ENCODE results near the gene AUTS2.

Gene AUTS2

DNA sequence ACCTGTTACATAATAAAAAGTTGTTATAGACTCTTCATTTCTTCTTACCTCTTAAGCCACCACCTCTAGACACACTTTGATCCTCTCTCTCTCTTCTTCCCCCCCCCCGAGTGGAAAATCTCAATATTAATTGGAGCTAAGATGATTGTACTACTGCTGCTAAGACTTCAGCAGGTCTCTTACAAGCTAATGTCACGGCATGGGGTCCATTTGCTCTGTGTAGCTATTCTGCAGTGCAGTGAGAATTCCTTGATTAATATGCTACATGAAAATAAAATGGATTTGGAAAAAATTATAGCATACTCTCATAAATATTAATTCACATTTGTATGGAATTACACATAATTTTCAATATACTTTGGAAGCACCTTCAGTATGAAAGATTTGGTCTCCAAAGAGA, 297.2 kb downstream of the AUTS2 start:
- DNase-seq (ENCODE audit: low read depth in 1 of 2, low spot score in 1 of 2), result no peak
- no peak overlapping the region for H3K27ac ChIP-seq (replicated peaks)
- no peak overlapping the region for H3K4me3 ChIP-seq (replicated peaks; ENCODE audit: insufficient read depth, low read length)
- H3K27me3 ChIP-seq (ENCODE audit: insufficient read depth, poor library complexity, severe bottlenecking), result no peaks in the 10 kb centered on the region
- no peak for TF ChIP-seq GABPA (IDR thresholded peaks at IDR 0.05; ENCODE audit: low read depth)
- TF ChIP-seq, protein P1, sequence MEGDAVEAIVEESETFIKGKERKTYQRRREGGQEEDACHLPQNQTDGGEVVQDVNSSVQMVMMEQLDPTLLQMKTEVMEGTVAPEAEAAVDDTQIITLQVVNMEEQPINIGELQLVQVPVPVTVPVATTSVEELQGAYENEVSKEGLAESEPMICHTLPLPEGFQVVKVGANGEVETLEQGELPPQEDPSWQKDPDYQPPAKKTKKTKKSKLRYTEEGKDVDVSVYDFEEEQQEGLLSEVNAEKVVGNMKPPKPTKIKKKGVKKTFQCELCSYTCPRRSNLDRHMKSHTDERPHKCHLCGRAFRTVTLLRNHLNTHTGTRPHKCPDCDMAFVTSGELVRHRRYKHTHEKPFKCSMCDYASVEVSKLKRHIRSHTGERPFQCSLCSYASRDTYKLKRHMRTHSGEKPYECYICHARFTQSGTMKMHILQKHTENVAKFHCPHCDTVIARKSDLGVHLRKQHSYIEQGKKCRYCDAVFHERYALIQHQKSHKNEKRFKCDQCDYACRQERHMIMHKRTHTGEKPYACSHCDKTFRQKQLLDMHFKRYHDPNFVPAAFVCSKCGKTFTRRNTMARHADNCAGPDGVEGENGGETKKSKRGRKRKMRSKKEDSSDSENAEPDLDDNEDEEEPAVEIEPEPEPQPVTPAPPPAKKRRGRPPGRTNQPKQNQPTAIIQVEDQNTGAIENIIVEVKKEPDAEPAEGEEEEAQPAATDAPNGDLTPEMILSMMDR (IDR thresholded peaks at IDR 0.05; ENCODE audit: insufficient read depth, low read length), result no peak

DNA sequence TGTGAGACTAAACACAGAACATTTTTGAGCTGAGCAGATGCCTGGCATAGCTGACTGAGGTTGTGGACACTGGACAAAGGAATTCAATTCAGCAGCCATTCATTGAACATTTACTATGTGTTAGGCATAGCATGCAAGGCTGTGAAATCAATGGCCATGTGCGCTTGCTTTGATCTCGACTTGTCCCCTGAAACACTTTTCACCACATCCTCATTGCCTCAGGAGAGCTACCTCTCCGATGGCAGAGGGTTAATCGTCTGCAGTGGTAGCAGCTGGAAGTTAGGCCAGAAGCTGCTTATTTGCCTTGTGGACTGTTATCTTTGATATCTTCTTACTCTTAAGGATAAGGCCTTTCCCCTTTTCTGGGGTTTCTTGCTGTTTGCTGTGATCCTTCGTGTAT, 297.8 kb downstream of the AUTS2 start:
- no peak overlapping the region for H3K27ac ChIP-seq (replicated peaks)
- TF ChIP-seq, protein P1 (IDR thresholded peaks at IDR 0.05; ENCODE audit: insufficient read depth, low read length), result no peak
- TF ChIP-seq POLR2AphosphoS5 (IDR thresholded peaks at IDR 0.05; ENCODE audit: low read depth) (no peak), SPI1 (IDR thresholded peaks at IDR 0.05; ENCODE audit: borderline replicate concordance, low read depth) (no peak), GABPA (IDR thresholded peaks at IDR 0.05; ENCODE audit: low read depth) (no peak)
- TF ChIP-seq, protein P2, sequence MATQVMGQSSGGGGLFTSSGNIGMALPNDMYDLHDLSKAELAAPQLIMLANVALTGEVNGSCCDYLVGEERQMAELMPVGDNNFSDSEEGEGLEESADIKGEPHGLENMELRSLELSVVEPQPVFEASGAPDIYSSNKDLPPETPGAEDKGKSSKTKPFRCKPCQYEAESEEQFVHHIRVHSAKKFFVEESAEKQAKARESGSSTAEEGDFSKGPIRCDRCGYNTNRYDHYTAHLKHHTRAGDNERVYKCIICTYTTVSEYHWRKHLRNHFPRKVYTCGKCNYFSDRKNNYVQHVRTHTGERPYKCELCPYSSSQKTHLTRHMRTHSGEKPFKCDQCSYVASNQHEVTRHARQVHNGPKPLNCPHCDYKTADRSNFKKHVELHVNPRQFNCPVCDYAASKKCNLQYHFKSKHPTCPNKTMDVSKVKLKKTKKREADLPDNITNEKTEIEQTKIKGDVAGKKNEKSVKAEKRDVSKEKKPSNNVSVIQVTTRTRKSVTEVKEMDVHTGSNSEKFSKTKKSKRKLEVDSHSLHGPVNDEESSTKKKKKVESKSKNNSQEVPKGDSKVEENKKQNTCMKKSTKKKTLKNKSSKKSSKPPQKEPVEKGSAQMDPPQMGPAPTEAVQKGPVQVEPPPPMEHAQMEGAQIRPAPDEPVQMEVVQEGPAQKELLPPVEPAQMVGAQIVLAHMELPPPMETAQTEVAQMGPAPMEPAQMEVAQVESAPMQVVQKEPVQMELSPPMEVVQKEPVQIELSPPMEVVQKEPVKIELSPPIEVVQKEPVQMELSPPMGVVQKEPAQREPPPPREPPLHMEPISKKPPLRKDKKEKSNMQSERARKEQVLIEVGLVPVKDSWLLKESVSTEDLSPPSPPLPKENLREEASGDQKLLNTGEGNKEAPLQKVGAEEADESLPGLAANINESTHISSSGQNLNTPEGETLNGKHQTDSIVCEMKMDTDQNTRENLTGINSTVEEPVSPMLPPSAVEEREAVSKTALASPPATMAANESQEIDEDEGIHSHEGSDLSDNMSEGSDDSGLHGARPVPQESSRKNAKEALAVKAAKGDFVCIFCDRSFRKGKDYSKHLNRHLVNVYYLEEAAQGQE (IDR thresholded peaks at IDR 0.05; ENCODE audit: insufficient replicate concordance, low read depth), result no peak
- H3K27me3 ChIP-seq (ENCODE audit: insufficient read depth, poor library complexity, severe bottlenecking), result no peaks in the 10 kb centered on the region
- no peak for DNase-seq (ENCODE audit: low read depth in 1 of 2, low spot score in 1 of 2)
- no peak overlapping the region for H3K4me3 ChIP-seq (replicated peaks; ENCODE audit: insufficient read depth, low read length)

DNA sequence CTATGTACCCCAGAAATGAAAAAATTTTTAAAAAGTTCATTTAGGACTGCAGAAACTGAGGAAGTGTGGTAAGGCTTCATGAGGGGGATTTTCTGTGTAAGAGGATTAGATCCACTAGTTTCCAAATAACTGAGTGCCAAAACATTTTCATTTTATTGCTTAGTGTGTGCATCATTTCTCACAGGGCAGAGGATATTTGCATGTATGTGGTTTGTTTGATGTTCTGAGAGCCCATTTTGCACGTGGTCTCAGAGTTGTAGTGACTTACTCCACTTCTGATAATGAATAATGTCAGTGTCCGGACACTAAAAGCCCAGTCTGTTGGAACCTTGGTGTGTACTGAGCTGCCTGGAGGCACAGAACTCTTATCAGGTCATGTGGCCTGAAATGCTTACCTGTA, 299.9 kb downstream of the AUTS2 start:
- H3K4me3 ChIP-seq (replicated peaks; ENCODE audit: insufficient read depth, low read length), result no peak overlapping the region
- TF ChIP-seq SPI1 (IDR thresholded peaks at IDR 0.05; ENCODE audit: borderline replicate concordance, low read depth) (no peak), GABPA (IDR thresholded peaks at IDR 0.05; ENCODE audit: low read depth) (no peak), POLR2AphosphoS5 (IDR thresholded peaks at IDR 0.05; ENCODE audit: low read depth) (no peak)
- TF ChIP-seq, protein P1 (IDR thresholded peaks at IDR 0.05; ENCODE audit: insufficient read depth, low read length), result no peak
- TF ChIP-seq, protein P2 (IDR thresholded peaks at IDR 0.05; ENCODE audit: insufficient replicate concordance, low read depth), result no peak
- no peak for DNase-seq (ENCODE audit: low read depth in 1 of 2, low spot score in 1 of 2)
- H3K27me3 ChIP-seq (ENCODE audit: insufficient read depth, poor library complexity, severe bottlenecking), result no peaks in the 10 kb centered on the region
- no peak overlapping the region for H3K27ac ChIP-seq (replicated peaks)

DNA sequence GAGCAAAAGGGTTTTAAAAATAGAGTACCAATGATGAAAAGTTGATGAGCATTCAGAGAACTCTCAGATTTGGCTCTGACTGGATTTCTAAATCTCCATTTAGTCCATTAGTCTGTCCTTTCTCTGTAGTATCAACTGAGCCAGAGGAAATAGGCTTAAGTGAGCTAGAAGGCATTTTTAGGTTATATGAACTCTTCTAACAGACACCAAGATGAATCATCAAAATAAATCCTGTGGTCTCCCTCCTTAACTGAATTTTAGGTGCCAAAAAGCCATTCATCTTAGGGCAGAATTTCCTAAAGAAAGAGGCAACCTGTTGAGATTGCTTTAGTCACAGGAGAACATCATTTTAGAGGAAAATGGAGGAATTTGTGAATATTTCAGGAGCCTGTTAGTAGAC, 305.1 kb downstream of the AUTS2 start:
- Histone ChIP-seq H3K4me3 (replicated peaks; ENCODE audit: insufficient read depth, low read length) (no peak overlapping the region), H3K27me3 (ENCODE audit: insufficient read depth, poor library complexity, severe bottlenecking) (no peaks in the 10 kb centered on the region), H3K27ac (replicated peaks) (no peak overlapping the region)
- no peak for TF ChIP-seq SPI1 (IDR thresholded peaks at IDR 0.05; ENCODE audit: borderline replicate concordance, low read depth)
- no peak for TF ChIP-seq GABPA (IDR thresholded peaks at IDR 0.05; ENCODE audit: low read depth)
- TF ChIP-seq POLR2AphosphoS5 (IDR thresholded peaks at IDR 0.05; ENCODE audit: low read depth), result no peak
- TF ChIP-seq, protein P2 (IDR thresholded peaks at IDR 0.05; ENCODE audit: insufficient replicate concordance, low read depth), result no peak
- TF ChIP-seq, protein P1 (IDR thresholded peaks at IDR 0.05; ENCODE audit: insufficient read depth, low read length), result no peak
- DNase-seq (ENCODE audit: low read depth in 1 of 2, low spot score in 1 of 2), result no peak

All from HL-60 (cell line).